LNCAP (cell line): ENCODE data around the gene SLC4A9.

Experiments used
- TF ChIP-seq, protein P1 (sequence below): fragments of 450-650 bp; IDR thresholded peaks from 2 replicates; pipeline ENCODE4 v1.5.1; 2017; ENCODE audit warnings: mild to moderate bottlenecking

SLC4A9 gene

DNA sequence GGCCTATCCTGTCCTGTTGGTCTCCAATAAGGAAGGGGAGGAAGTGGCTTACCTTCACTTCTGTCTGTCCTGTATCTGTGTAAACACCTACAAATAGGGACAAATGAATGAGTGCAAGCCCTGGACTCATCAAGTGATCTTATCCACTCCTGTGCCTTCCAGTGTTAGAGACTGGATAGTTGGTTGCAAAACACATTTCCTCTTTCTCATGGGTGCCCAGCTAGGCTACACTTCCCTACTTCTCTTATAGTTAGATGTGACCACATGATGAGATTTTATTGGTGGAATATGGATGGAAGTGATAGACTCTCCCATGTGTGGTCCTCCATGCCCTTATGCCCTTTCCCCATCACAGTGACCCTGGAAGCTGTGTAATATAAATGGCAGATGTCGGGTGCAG is 40.2 kb upstream of the SLC4A9 start:
- TF ChIP-seq, protein P1, sequence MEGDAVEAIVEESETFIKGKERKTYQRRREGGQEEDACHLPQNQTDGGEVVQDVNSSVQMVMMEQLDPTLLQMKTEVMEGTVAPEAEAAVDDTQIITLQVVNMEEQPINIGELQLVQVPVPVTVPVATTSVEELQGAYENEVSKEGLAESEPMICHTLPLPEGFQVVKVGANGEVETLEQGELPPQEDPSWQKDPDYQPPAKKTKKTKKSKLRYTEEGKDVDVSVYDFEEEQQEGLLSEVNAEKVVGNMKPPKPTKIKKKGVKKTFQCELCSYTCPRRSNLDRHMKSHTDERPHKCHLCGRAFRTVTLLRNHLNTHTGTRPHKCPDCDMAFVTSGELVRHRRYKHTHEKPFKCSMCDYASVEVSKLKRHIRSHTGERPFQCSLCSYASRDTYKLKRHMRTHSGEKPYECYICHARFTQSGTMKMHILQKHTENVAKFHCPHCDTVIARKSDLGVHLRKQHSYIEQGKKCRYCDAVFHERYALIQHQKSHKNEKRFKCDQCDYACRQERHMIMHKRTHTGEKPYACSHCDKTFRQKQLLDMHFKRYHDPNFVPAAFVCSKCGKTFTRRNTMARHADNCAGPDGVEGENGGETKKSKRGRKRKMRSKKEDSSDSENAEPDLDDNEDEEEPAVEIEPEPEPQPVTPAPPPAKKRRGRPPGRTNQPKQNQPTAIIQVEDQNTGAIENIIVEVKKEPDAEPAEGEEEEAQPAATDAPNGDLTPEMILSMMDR = no peak

DNA sequence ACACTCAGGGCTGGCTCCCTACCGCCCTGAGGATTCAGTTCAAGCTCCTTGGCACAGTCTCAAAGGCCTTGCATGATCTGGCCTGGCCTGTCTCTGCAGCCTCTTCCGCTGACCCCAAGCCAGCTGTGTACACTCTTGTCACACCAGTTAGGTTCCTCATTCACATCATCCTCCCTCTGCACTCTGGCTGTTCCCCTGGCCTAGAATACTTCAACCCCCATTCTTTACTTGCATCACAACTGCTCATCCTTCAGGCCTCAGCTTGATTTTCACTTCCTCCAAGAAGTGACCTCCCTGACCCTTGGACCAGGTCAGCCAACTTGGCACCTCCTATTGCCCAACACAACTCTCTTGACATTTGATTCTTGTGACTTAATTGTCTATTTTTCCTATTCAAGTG is 38.2 kb upstream of the SLC4A9 start:
- TF ChIP-seq, protein P1 = no peak

DNA sequence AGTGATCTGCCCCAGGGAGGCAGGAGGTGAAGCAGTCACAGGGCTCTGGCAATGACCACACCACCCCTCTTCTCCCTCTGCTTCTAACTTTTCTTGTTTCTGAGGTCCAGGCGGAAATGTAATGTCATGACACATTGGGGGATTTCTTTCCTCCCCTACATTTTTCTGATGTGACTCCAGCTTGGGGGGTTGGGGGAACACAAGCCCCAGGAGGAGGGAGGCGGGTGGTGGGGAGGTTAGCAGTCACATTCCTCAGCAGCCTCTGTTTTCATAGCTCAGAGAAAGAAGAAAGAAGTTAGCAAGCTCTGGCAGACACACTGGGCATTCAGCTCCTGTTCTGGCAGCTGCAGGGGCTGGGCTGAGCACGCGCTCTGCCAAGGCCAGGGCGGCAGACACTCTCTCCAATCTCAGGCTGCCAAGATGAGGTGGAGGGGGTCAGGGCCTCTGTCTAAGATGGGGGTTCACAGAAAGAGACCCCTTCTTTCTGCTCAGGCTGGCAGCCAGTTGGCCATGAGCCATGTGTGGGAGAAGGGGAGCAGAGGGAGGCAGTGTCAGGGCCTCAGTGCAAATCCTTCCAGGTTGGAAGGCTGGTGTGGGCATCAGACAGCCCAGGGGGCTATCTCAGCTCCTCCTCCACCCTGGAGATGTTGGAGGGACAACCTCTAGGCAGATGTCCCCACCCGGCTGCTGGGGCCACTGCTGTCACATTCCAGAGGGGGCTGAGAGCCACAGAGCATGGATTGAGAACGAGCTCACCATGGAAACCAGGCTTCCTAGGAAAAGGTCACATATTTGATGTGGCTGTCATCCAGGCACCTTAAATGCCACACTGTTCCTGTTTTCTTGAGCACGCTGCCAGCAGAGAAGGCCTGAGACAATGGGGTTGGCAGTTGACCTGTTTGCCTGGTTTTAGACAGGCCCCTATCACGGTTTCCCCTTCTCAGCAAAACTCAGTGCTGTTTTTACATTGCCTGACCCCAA is 37.0 kb upstream of the SLC4A9 start:
- TF ChIP-seq, protein P1 = no peak

DNA sequence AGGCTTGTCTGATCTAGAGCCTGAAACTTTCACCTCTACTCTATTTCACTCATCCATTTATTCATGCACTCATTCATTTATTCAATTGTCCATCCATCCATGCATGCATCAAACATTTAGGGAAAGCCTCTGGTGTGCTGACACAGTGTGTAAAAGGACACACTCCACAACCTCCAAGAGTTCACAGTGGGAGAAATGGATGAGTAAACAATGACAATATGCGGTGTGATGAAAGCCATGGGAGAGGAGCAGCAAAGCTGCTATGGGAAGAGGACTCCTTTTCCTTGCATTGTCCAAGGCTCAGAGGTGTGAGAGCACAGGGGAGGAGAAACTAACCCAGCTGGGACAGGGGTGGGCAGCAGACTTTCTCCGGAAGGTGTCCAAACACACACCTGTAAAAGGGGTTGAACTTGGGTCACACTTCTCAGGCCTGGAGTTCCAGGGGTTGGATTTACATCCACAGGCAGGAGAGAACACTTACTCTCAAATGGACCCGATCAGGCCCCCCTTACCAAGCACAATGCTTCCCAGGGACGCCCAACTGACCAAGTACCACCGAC is 35.9 kb upstream of the SLC4A9 start:
- TF ChIP-seq, protein P1 = no peak

DNA sequence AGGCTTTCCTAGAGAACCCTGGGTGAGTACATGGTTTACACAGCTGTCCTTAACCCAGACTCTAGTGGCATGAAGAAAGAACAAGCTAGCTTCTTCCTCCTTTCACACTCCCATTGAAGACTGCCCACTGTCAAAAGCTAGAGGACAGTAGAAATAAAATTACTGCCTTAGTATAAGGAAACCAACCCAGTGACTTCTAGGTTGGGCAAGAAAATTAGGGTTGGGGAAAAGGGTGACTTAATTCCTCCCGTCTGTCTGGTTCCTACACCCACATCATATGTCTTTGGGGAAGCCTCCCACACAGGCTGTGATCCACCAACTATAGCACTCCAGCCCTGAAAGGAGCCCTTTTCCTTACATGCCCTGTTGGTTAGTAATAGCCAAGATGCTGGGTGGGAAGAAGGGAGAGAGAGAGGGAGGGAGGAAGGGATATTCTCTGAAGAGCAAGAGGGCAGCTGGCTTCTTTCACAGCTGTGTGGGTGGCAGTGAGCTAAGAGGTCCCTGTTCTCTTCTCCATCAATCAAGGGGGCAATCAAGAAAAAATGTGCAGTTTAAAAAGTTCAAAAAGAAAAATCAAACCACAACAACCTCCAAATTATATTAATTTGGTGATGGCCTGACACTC is 35.3 kb upstream of the SLC4A9 start:
- TF ChIP-seq, protein P1 = no peak

DNA sequence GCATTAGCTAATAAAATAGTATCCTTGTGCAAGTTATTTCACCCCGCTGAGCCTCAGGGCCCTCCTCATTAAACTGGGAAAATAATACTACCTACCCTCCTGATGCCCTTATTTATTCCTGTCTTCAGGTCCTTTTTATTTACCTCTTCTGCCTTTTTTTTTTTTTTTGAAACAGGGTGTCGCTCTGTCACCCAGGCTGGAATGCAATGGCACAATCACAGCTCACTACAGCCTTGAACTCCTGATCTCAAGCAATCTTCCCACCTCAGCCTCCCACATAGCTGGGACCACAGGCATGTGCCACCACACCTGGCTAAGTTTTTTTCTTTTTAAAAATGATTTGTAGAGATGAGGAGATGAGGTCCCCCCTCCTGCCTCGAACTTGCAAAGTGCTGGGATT is 34.5 kb upstream of the SLC4A9 start:
- TF ChIP-seq, protein P1 = no peak

DNA sequence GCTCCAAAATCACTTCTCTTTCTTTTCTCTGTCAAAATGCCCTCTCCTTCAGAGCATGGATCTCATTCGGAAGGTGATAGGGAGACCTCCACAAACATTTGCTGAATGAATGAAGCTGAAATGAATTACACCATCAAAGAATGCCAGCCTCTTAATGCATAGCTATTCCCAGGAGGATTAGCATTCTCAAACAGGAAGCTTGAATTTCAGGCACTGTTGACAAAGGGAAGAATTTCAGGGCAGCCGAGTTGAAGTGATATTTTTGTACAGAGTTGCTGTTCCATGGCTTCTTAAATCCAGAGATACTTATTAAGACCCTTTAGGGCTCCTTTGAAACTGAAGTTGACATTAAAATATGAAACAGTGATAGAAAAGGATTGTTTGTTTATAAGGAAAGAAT is 32.4 kb upstream of the SLC4A9 start:
- TF ChIP-seq, protein P1 = no peak
